HepG2 (cell line): ENCODE results near the gene CAPZA1. TPM values are rescaled to one million over a fixed set of nuclear protein-coding genes. Genes with fewer than 3 reads are reported as not detected.
A peak's percentile ranks its signal among the peaks of the same experiment; 100 is the strongest.

Experiments
- ATAC-seq: fragments of 200-7000 bp; cut with Tn5 transposase; 3 replicates; pipeline ENCODE4 v1.9.1; 2020; ENCODE audit warnings: mild to moderate bottlenecking, moderate library complexity
- BruUV-seq: library from RNA; stranded (reverse); fragments of 400-500 nt; replicated peaks from 2 replicates; lab custom pipeline; 2021; lab: Mats Ljungman, UMichigan
- CTCF ChIA-PET: fragments of 300-600 bp; formaldehyde crosslinking; extraction: SDS; loops from one replicate; lab custom pipeline; 2021; ENCODE audit warnings: low total read pairs, inconsistent platforms, low intra/inter-chr PET ratio; lab: Yijun Ruan, JAX
- POLR2A ChIA-PET: fragments of 350-600 bp; sonication (Branson Sonifier 250); formaldehyde crosslinking; loops from one replicate; lab custom pipeline; 2020; ENCODE audit warnings: antibody characterized with exemption, inconsistent platforms; lab: Yijun Ruan, JAX
- DNase-seq: peaks from one replicate; pipeline ENCODE4 v3.0.0-alpha.2; 2015; ENCODE audit warnings: low spot score
- FAIRE-seq: peaks from 3 replicates; lab custom pipeline; 2011; peaks lifted over from hg19 to GRCh38; lab: Jason Lieb, UNC
- H2AFZ ChIP-seq: one replicate; pipeline ENCODE4 v1.6.1; 2011; ENCODE audit warnings: low read length, inconsistent platforms
- H3K27ac ChIP-seq: fragments of 300-600 bp; 3 replicates; pipeline ENCODE4 v1.8.0; 2011; ENCODE audit warnings: mixed run types, mild to moderate bottlenecking, mixed read lengths, low read length, inconsistent platforms; ENCODE audit not compliant: insufficient read depth; ENCODE audit errors: extremely low read length
- H3K27me3 ChIP-seq, 2 experiments: fragments of 200-600 bp in 1 of 2; 2 replicates in 1 of 2; 3 replicates in 1 of 2; pipeline versions ENCODE4 v1.6.0 to v1.8.0; 2011; ENCODE audit warnings: low read length in 2 of 2, mild to moderate bottlenecking in 2 of 2, moderate library complexity in 2 of 2, inconsistent platforms in 1 of 2; ENCODE audit not compliant: insufficient read depth in 2 of 2, control insufficient read depth in 1 of 2
- H3K36me3 ChIP-seq, 2 experiments: fragments of 200-600 bp in 1 of 2; replicated peaks in 1 of 2; 2 replicates in 1 of 2; 3 replicates in 1 of 2; pipeline versions ENCODE4 v1.5.1 to v1.8.0; 2011; ENCODE audit warnings: low read length in 2 of 2, inconsistent platforms in 1 of 2; ENCODE audit not compliant: insufficient read depth in 2 of 2, control insufficient read depth in 1 of 2
- H3K4me1 ChIP-seq: 2 replicates; pipeline ENCODE4 v1.5.1; 2012; ENCODE audit warnings: low read length, inconsistent platforms; ENCODE audit not compliant: insufficient read depth
- H3K4me2 ChIP-seq: 2 replicates; pipeline ENCODE4 v1.6.0; 2011; ENCODE audit warnings: low read depth, low read length, inconsistent platforms
- H3K4me3 ChIP-seq, 3 experiments: fragments of 200-600 bp in 1 of 3; sonication (generic), shearing (Covaris generic) in 1 of 3; replicated peaks in 1 of 3; 2 replicates each; pipeline ENCODE4 v1.5.1; 2011 to 2016; ENCODE audit warnings: low read length in 3 of 3, inconsistent platforms in 2 of 3, low read depth in 2 of 3, mild to moderate bottlenecking in 2 of 3, control low read depth in 1 of 3, mixed read lengths in 1 of 3; ENCODE audit not compliant: insufficient read depth in 1 of 3
- H3K79me2 ChIP-seq: one replicate; pipeline ENCODE4 v1.6.1; 2011; ENCODE audit warnings: low read length, inconsistent platforms; ENCODE audit not compliant: insufficient read depth
- H3K9ac ChIP-seq: 2 replicates; pipeline ENCODE4 v1.6.0; 2011; ENCODE audit warnings: mild to moderate bottlenecking, low read depth, low read length, inconsistent platforms; ENCODE audit not compliant: insufficient read depth
- H3K9me3 ChIP-seq: 2 replicates; pipeline ENCODE4 v1.5.1; 2012; ENCODE audit warnings: mild to moderate bottlenecking, low read length
- H4K20me1 ChIP-seq: 2 replicates; pipeline ENCODE4 v1.6.0; 2011; ENCODE audit warnings: inconsistent platforms, mild to moderate bottlenecking, low read length, moderate library complexity; ENCODE audit not compliant: insufficient read depth
- BORCS8-MEF2B ChIP-seq: sonication (generic); formaldehyde crosslinking; IDR thresholded peaks from 2 replicates; pipeline ENCODE4 v1.8.0; 2022; ENCODE audit warnings: mild to moderate bottlenecking, missing genetic modification reagents
- CHD4 ChIP-seq: fragments of 200-600 bp; sonication (generic); IDR thresholded peaks from 2 replicates; pipeline ENCODE4 v1.7.0; 2017; ENCODE audit warnings: mild to moderate bottlenecking, low read length, borderline replicate concordance
- E2F5 ChIP-seq: sonication (generic); formaldehyde crosslinking; conservative IDR thresholded peaks from 2 replicates; pipeline ENCODE4 v1.4.0; 2020; ENCODE audit warnings: missing genetic modification reagents
- FOXC1 ChIP-seq: sonication (generic); formaldehyde crosslinking; IDR thresholded peaks from 2 replicates; pipeline ENCODE4 v1.8.0; 2022; ENCODE audit warnings: mild to moderate bottlenecking, missing genetic modification reagents, borderline replicate concordance
- FOXK1 ChIP-seq: sonication (generic); formaldehyde crosslinking; IDR thresholded peaks from 2 replicates; pipeline ENCODE4 v1.4.0; 2020; ENCODE audit warnings: low read depth, missing genetic modification reagents, borderline replicate concordance
- HIVEP1 ChIP-seq: sonication (generic); formaldehyde crosslinking; IDR thresholded peaks from 2 replicates; pipeline ENCODE4 v1.4.0; 2020; ENCODE audit warnings: mild to moderate bottlenecking, missing genetic modification reagents
- ZBED4 ChIP-seq: sonication (generic); formaldehyde crosslinking; IDR thresholded peaks from 2 replicates; pipeline ENCODE4 v1.4.0; 2020; ENCODE audit warnings: missing genetic modification reagents, borderline replicate concordance
- ZBTB43 ChIP-seq: sonication (generic); formaldehyde crosslinking; conservative IDR thresholded peaks from 2 replicates; pipeline ENCODE4 v1.4.0; 2020; ENCODE audit warnings: missing genetic modification reagents
- ZNF354B ChIP-seq: sonication (generic); formaldehyde crosslinking; IDR thresholded peaks from 2 replicates; pipeline ENCODE4 v1.8.0; 2022; ENCODE audit warnings: mild to moderate bottlenecking, missing genetic modification reagents
- WGBS: methylation state at CpG from one replicate; pipeline ENCODE4 v1.1.6; 2017; ENCODE audit warnings: low lambda C conversion rate; 5-methylcytosine and 5-hydroxymethylcytosine counted together
- in situ Hi-C: cut with HindIII; loops from 2 replicates; pipeline ENCODE4 v1.10.0; 2017; ENCODE audit warnings: low pct_unique_long_range_greater_than_20kb; ENCODE audit not compliant: extremely low pct_ligation_motif_present
- intact Hi-C: fragments of 100-400 bp; cut with micrococcal nuclease; formaldehyde crosslinking; loops from one replicate; pipeline ENCODE4 v1.10.0; 2022; ENCODE audit not compliant: unreplicated experiment
- polyA plus RNA-seq, 8 experiments: library from polyadenylated mRNA; depleted of rRNA in 3 of 8; stranded (reverse) in 7 of 8; unstranded in 1 of 8; fragments of >200 nt; fragmentation: Illumina TruSeq in 4 of 8; extraction: Trizol in 4 of 8; gene quantifications; 2 replicates each; pipeline versions ENCODE4 v1.2.1 to v1.2.3, GENCODE V29; 2011 to 2016; ENCODE audit warnings: low read depth in 4 of 8, missing spikeins in 1 of 8, mixed read lengths in 1 of 8; ENCODE audit not compliant: insufficient read depth in 1 of 8
- total RNA-seq, 5 experiments: library from RNA; depleted of rRNA; stranded (reverse); fragments of >200 nt; fragmentation: Illumina TruSeq; extraction: Trizol; gene quantifications; 2 replicates each; pipeline ENCODE4 v1.2.3, GENCODE V29; 2016; ENCODE audit warnings: low read depth in 1 of 5
- TF ChIP-seq, protein P1 (sequence below): sonication (generic); formaldehyde crosslinking; IDR thresholded peaks from 2 replicates; pipeline ENCODE4 v1.5.0; 2020; ENCODE audit warnings: missing genetic modification reagents

Gene CAPZA1
- total and polyA plus RNA-seq, 2 of the 13 experiments (the other 11 are each of a cell fraction or from before 2014, with no cell fraction given): 67.0 to 117 TPM

DNA sequence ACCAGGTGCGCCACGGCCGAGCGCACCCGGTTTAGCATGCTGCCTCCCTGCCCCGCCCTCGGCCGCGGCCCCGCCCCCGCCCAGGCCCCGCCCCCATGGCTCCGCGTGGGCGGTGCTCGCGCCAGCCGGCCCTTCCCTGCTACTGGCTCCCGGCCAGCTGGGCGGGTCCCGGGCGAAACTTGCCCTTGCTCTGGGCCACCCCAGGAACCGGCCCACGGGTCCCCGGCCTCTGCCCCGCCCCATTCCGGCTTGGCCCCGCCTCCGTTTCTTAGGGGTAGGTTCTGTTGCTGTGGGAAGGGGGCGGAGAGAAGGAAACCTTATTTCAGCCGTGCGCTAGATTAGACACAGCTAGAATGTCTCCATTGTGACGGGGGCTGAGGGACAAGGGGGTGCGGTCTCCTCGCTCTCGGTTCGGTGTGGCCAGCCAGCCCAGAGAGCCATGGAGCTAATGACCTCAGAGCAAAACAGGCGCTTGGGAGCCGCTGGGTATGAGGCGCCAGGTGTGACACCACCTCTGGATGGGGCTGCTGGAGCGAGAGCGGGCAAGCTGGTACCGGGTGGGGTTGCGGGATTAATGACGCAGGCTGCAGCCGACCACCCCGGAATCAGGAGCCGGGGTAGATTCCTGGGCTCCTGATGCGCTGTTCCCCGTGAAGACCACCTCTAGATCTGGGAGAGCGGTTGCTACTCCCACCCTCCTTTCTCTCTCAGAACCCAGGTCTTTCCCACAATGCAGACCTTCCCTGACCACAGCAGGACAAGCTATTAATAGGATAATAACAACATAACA is 95.8 kb downstream of the CAPZA1 start, which contains the start of gene PPM1J:
Gene PPM1J, minus strand, starts transcription at position 69 of the 790 bp plus-strand sequence. Its CDS starts 31 bp downstream, at position 38.
- in situ Hi-C loops: loop anchor here (5.0 to 25.0 kb wide), 2 partner anchors 92 to 322 kb away; no protein-coding TSS in a partner anchor
- TF ChIP-seq ZBTB43 (no peak), BORCS8-MEF2B (CRISPR knock-in tag) (0 out of 2 replicates have a peak, but pooled peaks have one; percentile 4), E2F5 (CRISPR knock-in tag) (no peak), FOXC1 (CRISPR knock-in tag) (peak; percentile 62; the same call in 1 of the 2 replicates), ZBED4 (CRISPR knock-in tag) (peak; percentile 71; the same call in 1 of the 2 replicates), ZNF354B (CRISPR knock-in tag) (no peak), FOXK1 (CRISPR knock-in tag) (0 out of 2 replicates have a peak, but pooled peaks have one; percentile 15), HIVEP1 (peak; percentile 31; the same call in 1 of the 2 replicates), CHD4 (no peak)
- TF ChIP-seq, protein P1, sequence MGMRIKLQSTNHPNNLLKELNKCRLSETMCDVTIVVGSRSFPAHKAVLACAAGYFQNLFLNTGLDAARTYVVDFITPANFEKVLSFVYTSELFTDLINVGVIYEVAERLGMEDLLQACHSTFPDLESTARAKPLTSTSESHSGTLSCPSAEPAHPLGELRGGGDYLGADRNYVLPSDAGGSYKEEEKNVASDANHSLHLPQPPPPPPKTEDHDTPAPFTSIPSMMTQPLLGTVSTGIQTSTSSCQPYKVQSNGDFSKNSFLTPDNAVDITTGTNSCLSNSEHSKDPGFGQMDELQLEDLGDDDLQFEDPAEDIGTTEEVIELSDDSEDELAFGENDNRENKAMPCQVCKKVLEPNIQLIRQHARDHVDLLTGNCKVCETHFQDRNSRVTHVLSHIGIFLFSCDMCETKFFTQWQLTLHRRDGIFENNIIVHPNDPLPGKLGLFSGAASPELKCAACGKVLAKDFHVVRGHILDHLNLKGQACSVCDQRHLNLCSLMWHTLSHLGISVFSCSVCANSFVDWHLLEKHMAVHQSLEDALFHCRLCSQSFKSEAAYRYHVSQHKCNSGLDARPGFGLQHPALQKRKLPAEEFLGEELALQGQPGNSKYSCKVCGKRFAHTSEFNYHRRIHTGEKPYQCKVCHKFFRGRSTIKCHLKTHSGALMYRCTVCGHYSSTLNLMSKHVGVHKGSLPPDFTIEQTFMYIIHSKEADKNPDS: peak; percentile 44; the same call in 1 of the 2 replicates

More for the DNA sequence above, 95.8 kb downstream of the CAPZA1 start, which contains the start of gene PPM1J:
- peak within 1 kb of the TSS; percentile 45 for H2AFZ ChIP-seq
- peaks cover 11 to 60% of the 10 kb centered on the region in 2 experiments for H3K27me3 ChIP-seq
- ATAC-seq: peak; percentile 69
- POLR2A ChIA-PET: interaction anchor here (0.8 to 1.9 kb wide), 10 partner anchors 10 to 358 kb away, joined by 3 to 15 read pairs (median 4); partner anchors contain the start of genes CAPZA1, MOV10, SLC16A1 and ST7L
- H4K20me1 ChIP-seq: peaks cover 5% of the 10 kb centered on the region; the same call in 1 of the 2 replicates
- H3K36me3 ChIP-seq: no peaks in the 10 kb centered on the region
- FAIRE-seq: no peak
- no peaks in the 10 kb centered on the region for H3K9me3 ChIP-seq
- peak within 1 kb of the TSS; percentile 58 to 75 (median 59) for H3K4me3 ChIP-seq
- H3K9ac ChIP-seq: peak within 1 kb of the TSS; percentile 24
- no TSS peak for BruUV-seq
- 0% methylated on average over 6 of the region's 51 CpGs for WGBS
- peaks cover 30% of the 10 kb centered on the region for H3K4me1 ChIP-seq
- CTCF ChIA-PET: interaction anchor here (0.8 to 1.9 kb wide), 6 partner anchors 88 to 327 kb away, joined by 3 to 37 read pairs (median 3); no protein-coding TSS in a partner anchor
- peak within 1 kb of the TSS; percentile 97 for H3K4me2 ChIP-seq
- no peak within 1 kb of the TSS for H3K27ac ChIP-seq
- H3K79me2 ChIP-seq: no peaks in the 10 kb centered on the region
- intact Hi-C loops: loop anchor here (1.0 to 5.0 kb wide), 5 partner anchors 89 to 357 kb away; partner anchors contain the start of genes LRIG2 and SLC16A1
- peak; percentile 79 for DNase-seq
